Neural crest cell (in vitro differentiated cells): ENCODE measurements around the gene YWHAE. TPM values are rescaled to one million over a fixed set of nuclear protein-coding genes. Genes with fewer than 3 reads are reported as not detected.
"Not testable (repeated sequence)": the region's sequence is repeated elsewhere in the genome, so short reads cannot be mapped to it uniquely, and the experiment has no call there.

ENCODE experiments used
- DNase-seq: peaks from one replicate; pipeline ENCODE4 v3.0.0; 2021; ENCODE audit warnings: low read depth, mixed read lengths, low spot score
- H3K27ac Mint-ChIP-seq: one replicate; pipeline ENCODE4 v1.8.0; 2021; ENCODE audit warnings: mild to moderate bottlenecking, mixed read lengths; ENCODE audit not compliant: unreplicated experiment
- H3K27me3 Mint-ChIP-seq: 2 replicates; pipeline ENCODE4 v1.8.0; 2021; ENCODE audit warnings: low read depth, mild to moderate bottlenecking, mixed read lengths
- H3K36me3 Mint-ChIP-seq: 2 replicates; pipeline ENCODE4 v1.8.0; 2021; ENCODE audit warnings: low read depth, mild to moderate bottlenecking, mixed read lengths
- H3K4me1 Mint-ChIP-seq: 2 replicates; pipeline ENCODE4 v1.8.0; 2021; ENCODE audit warnings: mixed read lengths
- H3K4me3 Mint-ChIP-seq: one replicate; pipeline ENCODE4 v1.8.0; 2021; ENCODE audit warnings: mild to moderate bottlenecking, mixed read lengths
- H3K9me3 Mint-ChIP-seq: 2 replicates; pipeline ENCODE4 v1.8.0; 2021; ENCODE audit warnings: mixed read lengths
- total RNA-seq: library from RNA; stranded (reverse); gene quantifications from 2 replicates; pipeline ENCODE4 v1.2.1, GENCODE V29; 2021
- TF ChIP-seq, protein P1 (sequence below): fragments of 200-600 bp; sonication (generic); conservative IDR thresholded peaks from 2 replicates; pipeline ENCODE4 v1.5.0; 2021; ENCODE audit warnings: antibody characterized with exemption, mild to moderate bottlenecking

YWHAE gene
- total RNA-seq, 1 donor from 2014 or later: 1,231 TPM

DNA sequence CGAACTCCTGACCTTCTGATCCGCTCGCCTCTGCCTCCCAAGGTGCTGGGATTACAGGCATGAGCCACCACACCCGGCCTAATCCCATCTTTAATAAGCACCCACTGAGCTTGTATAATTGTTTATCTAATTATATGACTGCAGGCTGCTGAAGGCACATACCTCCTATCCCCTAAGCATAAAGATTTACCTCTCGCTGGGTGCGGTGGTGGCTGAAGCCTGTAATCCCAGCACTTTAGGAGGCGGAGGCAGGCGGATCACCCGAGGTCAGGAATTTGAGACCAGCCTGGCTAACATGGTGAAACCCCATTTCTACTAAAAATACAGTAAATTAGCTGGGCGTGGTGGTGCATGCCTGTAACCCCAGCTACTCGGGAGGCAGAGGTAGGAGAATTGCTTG is 20.1 kb upstream of the YWHAE start:
- TF ChIP-seq, protein P1, sequence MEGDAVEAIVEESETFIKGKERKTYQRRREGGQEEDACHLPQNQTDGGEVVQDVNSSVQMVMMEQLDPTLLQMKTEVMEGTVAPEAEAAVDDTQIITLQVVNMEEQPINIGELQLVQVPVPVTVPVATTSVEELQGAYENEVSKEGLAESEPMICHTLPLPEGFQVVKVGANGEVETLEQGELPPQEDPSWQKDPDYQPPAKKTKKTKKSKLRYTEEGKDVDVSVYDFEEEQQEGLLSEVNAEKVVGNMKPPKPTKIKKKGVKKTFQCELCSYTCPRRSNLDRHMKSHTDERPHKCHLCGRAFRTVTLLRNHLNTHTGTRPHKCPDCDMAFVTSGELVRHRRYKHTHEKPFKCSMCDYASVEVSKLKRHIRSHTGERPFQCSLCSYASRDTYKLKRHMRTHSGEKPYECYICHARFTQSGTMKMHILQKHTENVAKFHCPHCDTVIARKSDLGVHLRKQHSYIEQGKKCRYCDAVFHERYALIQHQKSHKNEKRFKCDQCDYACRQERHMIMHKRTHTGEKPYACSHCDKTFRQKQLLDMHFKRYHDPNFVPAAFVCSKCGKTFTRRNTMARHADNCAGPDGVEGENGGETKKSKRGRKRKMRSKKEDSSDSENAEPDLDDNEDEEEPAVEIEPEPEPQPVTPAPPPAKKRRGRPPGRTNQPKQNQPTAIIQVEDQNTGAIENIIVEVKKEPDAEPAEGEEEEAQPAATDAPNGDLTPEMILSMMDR: no peak
- Mint-ChIP-seq H3K4me1 (peaks cover 13% of the 10 kb centered on the region), H3K27ac (no peak overlapping the region), H3K4me3 (no peak overlapping the region), H3K9me3 (no peaks in the 10 kb centered on the region), H3K27me3 (no peaks in the 10 kb centered on the region), H3K36me3 (peaks cover 3% of the 10 kb centered on the region)
- no peak for DNase-seq

DNA sequence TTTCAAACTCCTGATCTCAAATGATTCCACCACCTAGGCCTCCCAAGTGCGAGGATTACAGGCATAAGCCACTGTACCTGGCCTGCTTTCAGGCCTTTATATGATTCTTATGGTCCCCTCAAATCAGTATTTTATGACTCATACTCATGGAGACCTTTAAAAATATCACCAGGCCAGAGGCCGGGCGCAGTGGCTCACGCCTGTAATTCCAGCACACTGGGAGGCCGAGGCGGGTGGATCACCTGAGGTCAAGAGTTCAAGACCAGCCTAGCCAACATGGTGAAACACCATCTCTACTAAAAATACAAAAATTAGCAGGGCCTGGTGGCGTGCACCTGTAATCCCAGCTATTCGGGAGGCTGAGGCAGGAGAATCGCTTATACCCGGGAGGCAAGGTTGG is 18.5 kb upstream of the YWHAE start:
- H3K27me3 Mint-ChIP-seq, H3K9me3 Mint-ChIP-seq, H3K4me3 Mint-ChIP-seq, DNase-seq, H3K27ac Mint-ChIP-seq, H3K4me1 Mint-ChIP-seq, H3K36me3 Mint-ChIP-seq: not testable (repeated sequence)

DNA sequence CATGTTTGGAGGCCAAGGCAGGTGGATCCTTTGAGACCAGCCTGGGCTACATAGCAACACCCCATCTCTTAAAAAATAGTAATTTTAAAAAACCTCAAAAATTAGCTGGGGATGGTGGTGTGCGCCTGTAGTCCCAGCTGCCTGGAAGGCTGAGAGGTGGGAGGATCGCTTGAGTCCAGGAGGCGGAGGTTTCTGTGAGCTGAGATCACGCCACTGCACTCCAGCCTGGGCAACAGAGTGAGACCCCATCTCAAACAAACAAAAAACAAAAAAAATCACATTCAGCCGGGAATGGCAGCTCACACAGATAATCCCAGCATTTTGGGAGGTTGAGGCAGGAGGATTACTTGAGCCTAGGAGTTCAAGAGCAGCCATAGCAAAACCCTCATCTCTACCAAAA is 16.4 kb upstream of the YWHAE start:
- Mint-ChIP-seq H3K27me3 (no peaks in the 10 kb centered on the region), H3K9me3 (no peaks in the 10 kb centered on the region), H3K36me3 (no peaks in the 10 kb centered on the region), H3K4me3 (no peak overlapping the region), H3K4me1 (no peaks in the 10 kb centered on the region), H3K27ac (no peak overlapping the region)
- DNase-seq: no peak
- TF ChIP-seq, protein P1: no peak

DNA sequence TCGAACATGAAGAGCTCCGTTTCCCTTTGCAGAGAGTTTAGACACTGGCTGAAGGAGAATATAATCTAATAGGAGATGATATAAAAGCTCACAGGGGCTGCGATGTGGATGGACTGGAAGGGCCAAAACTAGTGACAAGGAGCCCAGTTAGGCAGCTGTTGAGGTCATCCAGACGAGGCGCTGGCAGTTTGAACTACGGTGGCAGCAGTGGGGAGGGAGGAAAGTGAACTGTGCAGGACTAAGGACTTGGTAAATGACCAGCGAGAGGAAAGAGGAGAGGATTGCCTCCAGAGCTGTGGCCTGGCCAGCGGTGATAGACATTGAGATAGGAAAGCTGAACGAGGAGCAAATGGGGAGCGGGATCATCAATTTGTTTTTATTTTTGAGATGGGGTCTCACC is 14.6 kb upstream of the YWHAE start:
- Mint-ChIP-seq H3K27me3 (no peaks in the 10 kb centered on the region), H3K4me3 (peak overlapping the region; percentile 16), H3K36me3 (no peaks in the 10 kb centered on the region), H3K4me1 (no peaks in the 10 kb centered on the region), H3K9me3 (no peaks in the 10 kb centered on the region), H3K27ac (no peak overlapping the region)
- no peak for DNase-seq
- TF ChIP-seq, protein P1: no peak

DNA sequence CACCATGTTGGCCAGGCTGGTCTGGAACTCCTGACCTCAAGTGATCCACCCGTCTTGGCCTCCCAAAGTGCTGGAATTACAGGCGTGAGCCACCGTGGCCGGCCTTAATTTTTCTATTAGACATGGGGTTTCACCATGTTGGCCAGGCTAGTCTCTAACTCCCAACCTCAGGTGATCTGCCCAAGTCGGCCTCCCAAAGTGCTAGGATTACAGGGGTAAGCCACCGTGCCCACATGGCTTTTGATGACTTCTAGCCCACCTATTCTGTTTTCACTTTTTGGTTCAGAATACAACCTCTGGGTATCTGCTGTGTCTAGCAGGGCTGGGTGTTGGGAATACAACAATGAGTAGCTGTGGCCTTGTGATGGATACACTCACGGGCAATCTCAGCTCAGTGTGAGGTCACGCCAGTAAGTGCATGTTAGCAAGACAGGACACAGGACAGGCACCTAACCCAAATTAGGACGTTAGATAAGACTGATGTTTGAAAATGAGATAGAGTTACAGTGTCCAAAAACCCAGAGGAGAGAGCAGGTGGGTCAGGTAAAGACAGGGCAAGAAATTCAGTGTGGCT is 14.1 kb upstream of the YWHAE start:
- no peak for DNase-seq
- TF ChIP-seq, protein P1: no peak
- H3K9me3 Mint-ChIP-seq: no peaks in the 10 kb centered on the region
- no peak overlapping the region for H3K27ac Mint-ChIP-seq
- no peaks in the 10 kb centered on the region for H3K36me3 Mint-ChIP-seq
- H3K4me3 Mint-ChIP-seq: no peak overlapping the region
- no peaks in the 10 kb centered on the region for H3K4me1 Mint-ChIP-seq
- H3K27me3 Mint-ChIP-seq: no peaks in the 10 kb centered on the region

DNA sequence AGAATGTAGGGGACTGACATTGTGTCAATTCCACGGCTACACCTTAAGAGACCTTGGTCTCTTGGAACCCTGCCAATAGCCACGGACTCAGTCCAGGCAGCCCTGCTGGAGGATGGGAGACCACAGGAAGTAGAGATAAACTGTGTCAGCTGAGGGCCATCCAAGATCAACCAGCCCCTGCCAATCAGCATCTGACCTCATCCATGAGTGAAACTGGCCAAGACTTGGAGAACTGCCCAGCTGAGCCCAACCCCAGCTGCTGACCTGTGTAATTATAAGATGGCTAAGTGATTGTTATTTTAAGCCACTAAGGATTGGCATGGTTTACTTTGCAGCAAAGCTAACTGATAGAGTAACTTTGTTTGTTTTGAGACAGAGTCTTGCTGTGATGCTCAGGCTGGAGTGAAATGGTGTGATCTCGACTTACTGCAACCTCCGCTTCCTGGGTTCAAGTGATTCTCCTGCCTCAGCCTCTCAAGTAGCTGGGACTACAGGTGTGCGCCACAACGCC is 13.3 kb upstream of the YWHAE start:
- Mint-ChIP-seq H3K9me3 (no peaks in the 10 kb centered on the region), H3K27me3 (no peaks in the 10 kb centered on the region), H3K4me1 (no peaks in the 10 kb centered on the region), H3K36me3 (no peaks in the 10 kb centered on the region), H3K4me3 (no peak overlapping the region), H3K27ac (no peak overlapping the region)
- TF ChIP-seq, protein P1: no peak
- no peak for DNase-seq
